Activated T-cell treated with anti-CD3 and anti-CD28 coated beads, Interleukin-2, amount 50 U/mL, for 4 hours (primary cell): Measurements from ENCODE around the gene ARHGAP45. TPM values are rescaled to one million over a fixed set of nuclear protein-coding genes. Genes with fewer than 3 reads are reported as not detected.

Experiments
- ATAC-seq, 2 donors: fragments of 200-7000 bp; cut with Tn5 transposase; one replicate each; pipeline ENCODE4 v1.10.0; 2021
- DNase-seq: peaks from one replicate; pipeline ENCODE4 v3.0.0-alpha.2; 2020
- H3K27me3 Mint-ChIP-seq: one replicate; pipeline ENCODE4 v1.8.0; 2021; ENCODE audit warnings: low read depth, mixed read lengths
- H3K36me3 Mint-ChIP-seq: one replicate; pipeline ENCODE4 v1.8.0; 2022; ENCODE audit warnings: mixed read lengths; ENCODE audit not compliant: insufficient read depth
- H3K4me1 Mint-ChIP-seq: one replicate; pipeline ENCODE4 v1.8.0; 2021; ENCODE audit warnings: low read depth, mixed read lengths
- H3K4me3 Mint-ChIP-seq: one replicate; pipeline ENCODE4 v1.8.0; 2021; ENCODE audit warnings: mild to moderate bottlenecking, moderate library complexity, mixed read lengths
- H3K9me3 Mint-ChIP-seq: one replicate; pipeline ENCODE4 v1.8.0; 2021; ENCODE audit warnings: mixed read lengths
- total RNA-seq, 3 donors: library from RNA; stranded (reverse); gene quantifications; one replicate each; pipeline ENCODE4 v1.2.1, GENCODE V29; 2021

Gene ARHGAP45
- total RNA-seq, 3 donors from 2014 or later: 128 to 133 (median 133) TPM

GRCh38 chr19:1103708-1104310, 36.8 kb downstream of the ARHGAP45 start, which contains the start of gene GPX4:
Gene GPX4, plus strand, starts transcription at chr19:1103994. Its CDS starts 50 bp downstream, at chr19:1104044.
- Mint-ChIP-seq H3K4me3 (peak within 1 kb of the TSS; percentile 74), H3K9me3 (no peaks in the 10 kb centered on the region), H3K36me3 (no peaks in the 10 kb centered on the region), H3K27me3 (no peaks in the 10 kb centered on the region), H3K4me1 (peaks cover 45% of the 10 kb centered on the region)
- DNase-seq: peak; percentile 98
- ATAC-seq: peak; percentile 78

- Mint-ChIP-seq H3K4me3 (peak overlapping the region; percentile 74), H3K9me3 (no peaks in the 10 kb centered on the region), H3K4me1 (peaks cover 38% of the 10 kb centered on the region), H3K36me3 (no peaks in the 10 kb centered on the region), H3K27me3 (no peaks in the 10 kb centered on the region)
- ATAC-seq: peak; percentile 46
- DNase-seq: peak; percentile 68
Observed at GRCh38 chr19:1104311-1105007, 37.5 kb downstream of the ARHGAP45 start.

DNA sequence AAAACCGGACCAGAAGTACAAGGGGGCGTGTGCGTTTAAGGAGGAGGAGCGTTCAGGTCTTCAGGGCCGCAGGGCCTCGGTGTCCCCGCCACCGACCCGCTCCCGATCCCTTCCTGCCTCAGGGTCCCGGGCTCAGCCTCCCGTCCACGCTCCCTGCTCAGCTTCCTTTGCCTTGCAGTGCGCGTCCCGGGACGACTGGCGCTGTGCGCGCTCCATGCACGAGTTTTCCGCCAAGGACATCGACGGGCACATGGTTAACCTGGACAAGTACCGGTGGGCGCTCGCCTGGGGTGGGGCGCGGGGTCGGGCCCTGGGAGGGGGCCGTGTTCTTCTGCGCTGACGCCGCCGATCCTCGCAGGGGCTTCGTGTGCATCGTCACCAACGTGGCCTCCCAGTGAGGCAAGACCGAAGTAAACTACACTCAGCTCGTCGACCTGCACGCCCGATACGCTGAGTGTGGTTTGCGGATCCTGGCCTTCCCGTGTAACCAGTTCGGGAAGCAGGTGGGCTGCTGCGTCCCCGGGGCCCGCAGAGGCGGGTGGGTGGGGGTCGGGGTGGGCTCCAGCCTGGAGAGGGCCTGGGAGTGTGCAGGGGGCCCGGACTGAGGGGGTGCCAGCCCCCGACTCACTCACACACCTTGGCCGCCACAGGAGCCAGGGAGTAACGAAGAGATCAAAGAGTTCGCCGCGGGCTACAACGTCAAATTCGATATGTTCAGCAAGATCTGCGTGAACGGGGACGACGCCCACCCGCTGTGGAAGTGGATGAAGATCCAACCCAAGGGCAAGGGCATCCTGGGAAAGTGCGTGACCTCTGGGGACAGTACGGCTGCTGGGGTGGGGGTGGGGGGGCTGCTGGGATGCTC, 38.3 kb downstream of the ARHGAP45 start:
- no peaks in the 10 kb centered on the region for H3K27me3 Mint-ChIP-seq
- ATAC-seq (peak in 1 of 2 donors; percentile 0), DNase-seq (no peak)
- peaks cover 33% of the 10 kb centered on the region for H3K4me1 Mint-ChIP-seq
- peaks cover 2% of the 10 kb centered on the region for H3K36me3 Mint-ChIP-seq
- peak overlapping the region; percentile 74 for H3K4me3 Mint-ChIP-seq
- H3K9me3 Mint-ChIP-seq: no peaks in the 10 kb centered on the region

DNA sequence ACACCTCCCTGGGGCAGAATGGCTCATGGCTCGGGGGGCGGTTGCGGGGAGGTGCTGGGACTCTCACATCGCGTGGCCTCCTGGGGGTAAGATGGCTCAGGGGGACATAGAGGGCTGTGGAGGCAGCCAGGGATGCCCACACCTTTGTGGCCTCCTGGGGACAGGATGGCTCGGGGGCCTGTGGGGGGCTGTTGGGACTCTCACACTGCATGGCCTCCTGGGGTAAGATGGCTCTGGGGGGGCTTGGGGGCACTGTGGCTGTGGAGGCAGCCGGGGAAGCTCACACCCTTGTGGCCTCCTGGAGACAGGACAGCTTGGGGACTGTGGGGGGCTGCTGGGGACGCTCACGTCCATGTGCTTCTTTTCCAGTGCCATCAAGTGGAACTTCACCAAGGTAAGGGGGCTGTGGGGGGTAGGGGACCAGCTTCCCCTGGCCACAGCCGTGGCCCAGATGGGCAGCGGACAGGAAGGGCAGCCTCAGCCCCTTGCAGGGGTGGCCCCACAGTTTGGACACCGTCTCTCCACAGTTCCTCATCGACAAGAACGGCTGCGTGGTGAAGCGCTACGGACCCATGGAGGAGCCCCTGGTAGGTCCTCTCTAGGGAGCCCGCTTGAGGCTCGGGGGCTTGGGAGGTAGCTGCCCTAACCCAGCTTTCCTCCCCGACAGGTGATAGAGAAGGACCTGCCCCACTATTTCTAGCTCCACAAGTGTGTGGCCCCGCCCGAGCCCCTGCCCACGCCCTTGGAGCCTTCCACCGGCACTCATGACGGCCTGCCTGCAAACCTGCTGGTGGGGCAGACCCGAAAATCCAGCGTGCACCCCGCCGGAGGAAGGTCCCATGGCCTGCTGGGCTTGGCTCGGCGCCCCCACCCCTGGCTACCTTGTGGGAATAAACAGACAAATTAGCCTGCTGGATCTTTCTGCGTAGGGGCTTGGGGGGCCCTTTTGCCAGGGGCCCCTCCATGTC, 39.2 kb downstream of the ARHGAP45 start:
- Mint-ChIP-seq H3K4me1 (peaks cover 31% of the 10 kb centered on the region), H3K4me3 (peak overlapping the region; percentile 48), H3K36me3 (peaks cover 2% of the 10 kb centered on the region), H3K27me3 (no peaks in the 10 kb centered on the region), H3K9me3 (no peaks in the 10 kb centered on the region)
- ATAC-seq (no peak), DNase-seq (no peak)

DNA sequence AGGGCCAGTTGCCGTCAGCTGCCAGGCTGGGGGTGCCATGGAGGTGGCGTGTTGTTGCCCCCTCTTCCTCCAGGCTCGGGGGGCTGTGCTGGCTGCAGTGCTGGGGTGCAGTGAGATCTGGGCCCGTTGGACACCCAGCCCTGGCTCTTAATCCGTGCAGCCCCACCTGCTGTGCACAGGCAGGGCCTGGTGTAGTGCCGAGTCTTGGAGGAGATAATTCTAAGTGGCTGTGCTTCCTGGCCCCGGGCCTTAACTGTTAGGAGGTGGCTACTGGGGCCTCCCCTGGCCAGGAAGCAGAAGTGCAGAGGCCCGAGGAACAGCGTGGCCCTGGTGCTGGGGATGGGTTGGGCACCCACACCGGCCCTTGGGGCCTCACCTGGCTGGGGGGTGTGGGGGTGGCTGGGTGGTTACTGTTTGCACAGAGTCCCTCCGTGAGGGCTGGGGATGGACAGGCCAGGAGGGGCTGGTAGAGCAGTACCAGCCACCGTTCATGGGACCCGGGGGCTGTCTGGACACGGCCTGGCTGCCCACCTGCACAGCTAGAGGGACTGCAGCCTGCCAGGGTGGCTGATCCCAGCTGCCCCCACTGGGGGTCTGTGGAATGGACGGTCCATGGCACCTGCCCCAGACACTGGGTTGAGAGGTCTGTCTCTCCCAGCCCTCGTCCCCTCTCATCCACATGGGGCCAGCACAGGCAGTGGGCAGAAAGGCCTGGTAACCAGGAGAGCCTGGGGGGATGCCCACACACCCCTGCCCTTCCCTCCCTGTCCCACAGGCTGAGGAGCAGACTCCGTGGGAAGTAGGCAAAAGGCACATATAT, 40.1 kb downstream of the ARHGAP45 start:
- no peak for ATAC-seq
- Mint-ChIP-seq H3K36me3 (peaks cover 2% of the 10 kb centered on the region), H3K9me3 (no peaks in the 10 kb centered on the region), H3K4me3 (peak overlapping the region; percentile 40), H3K4me1 (peaks cover 22% of the 10 kb centered on the region), H3K27me3 (no peaks in the 10 kb centered on the region)
- DNase-seq: no peak

DNA sequence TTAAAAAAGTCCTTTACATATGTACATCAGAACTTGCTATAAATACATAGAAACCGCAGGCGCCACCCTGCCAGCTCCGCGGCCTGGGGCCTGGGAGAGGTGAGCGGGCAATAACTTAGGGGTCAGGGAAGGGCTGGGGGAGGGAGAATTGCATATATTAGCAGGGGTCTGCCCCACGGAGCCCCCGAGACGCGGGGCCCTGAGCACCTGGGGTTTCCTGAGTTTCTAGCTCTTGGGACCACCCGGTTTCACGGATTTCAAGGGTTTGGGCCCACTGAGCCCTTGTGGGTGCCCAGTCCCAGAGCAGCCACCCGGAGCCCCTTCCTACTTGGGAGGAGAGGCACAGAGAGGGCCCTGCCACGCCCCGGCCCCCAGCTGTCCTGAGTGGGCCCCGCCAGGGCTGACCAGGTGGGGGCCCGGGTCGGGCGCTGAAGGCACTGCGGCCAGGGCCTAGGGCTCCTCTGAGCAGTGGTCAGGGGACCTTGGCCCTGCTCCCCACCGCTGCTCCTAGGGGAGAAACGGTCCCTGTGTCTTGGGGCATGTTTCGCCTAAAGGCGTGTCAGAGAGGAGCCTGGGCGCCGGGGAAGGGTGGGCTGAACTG, 40.8 kb downstream of the ARHGAP45 start:
- no peak for ATAC-seq
- no peak for DNase-seq
- Mint-ChIP-seq H3K27me3 (no peaks in the 10 kb centered on the region), H3K9me3 (no peaks in the 10 kb centered on the region), H3K36me3 (peaks cover 2% of the 10 kb centered on the region), H3K4me1 (peaks cover 16% of the 10 kb centered on the region), H3K4me3 (no peak overlapping the region)

GRCh38 chr19:1108291-1109031, 41.5 kb downstream of the ARHGAP45 start:
- ATAC-seq (no peak), DNase-seq (no peak)
- peaks cover 2% of the 10 kb centered on the region for H3K36me3 Mint-ChIP-seq
- H3K27me3 Mint-ChIP-seq: no peaks in the 10 kb centered on the region
- no peaks in the 10 kb centered on the region for H3K9me3 Mint-ChIP-seq
- no peak overlapping the region for H3K4me3 Mint-ChIP-seq
- peaks cover 9% of the 10 kb centered on the region for H3K4me1 Mint-ChIP-seq

DNA sequence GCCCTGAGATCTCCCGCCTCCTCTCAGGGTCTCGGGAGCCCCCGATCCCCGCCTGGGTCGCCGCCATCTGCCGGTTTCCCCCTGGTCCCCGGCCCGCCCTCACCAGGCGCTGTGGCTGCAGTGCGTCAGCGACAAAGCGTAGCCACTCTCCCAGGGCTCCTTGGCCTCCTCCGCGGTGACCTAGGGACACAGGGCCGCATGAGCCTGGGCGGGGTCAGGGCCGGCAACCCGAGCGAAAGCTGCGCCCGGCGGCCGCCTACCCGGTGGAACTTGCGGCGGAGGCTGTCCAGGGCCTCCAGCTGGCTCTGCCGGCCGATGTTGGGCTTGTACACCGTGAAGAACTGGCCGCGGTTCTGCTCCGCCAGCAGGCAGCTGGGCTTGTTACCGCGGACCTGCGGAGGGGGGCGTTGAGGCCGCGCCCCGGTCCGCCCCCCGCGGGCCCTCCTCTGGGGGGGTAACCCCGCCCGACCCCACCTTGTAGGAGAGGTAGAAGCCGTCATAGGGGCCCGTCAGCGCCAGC, 42.1 kb downstream of the ARHGAP45 start:
- no peaks in the 10 kb centered on the region for H3K27me3 Mint-ChIP-seq
- H3K36me3 Mint-ChIP-seq: peaks cover 2% of the 10 kb centered on the region
- no peak for DNase-seq
- no peak for ATAC-seq
- H3K4me3 Mint-ChIP-seq: no peak overlapping the region
- no peaks in the 10 kb centered on the region for H3K9me3 Mint-ChIP-seq
- H3K4me1 Mint-ChIP-seq: peaks cover 8% of the 10 kb centered on the region

DNA sequence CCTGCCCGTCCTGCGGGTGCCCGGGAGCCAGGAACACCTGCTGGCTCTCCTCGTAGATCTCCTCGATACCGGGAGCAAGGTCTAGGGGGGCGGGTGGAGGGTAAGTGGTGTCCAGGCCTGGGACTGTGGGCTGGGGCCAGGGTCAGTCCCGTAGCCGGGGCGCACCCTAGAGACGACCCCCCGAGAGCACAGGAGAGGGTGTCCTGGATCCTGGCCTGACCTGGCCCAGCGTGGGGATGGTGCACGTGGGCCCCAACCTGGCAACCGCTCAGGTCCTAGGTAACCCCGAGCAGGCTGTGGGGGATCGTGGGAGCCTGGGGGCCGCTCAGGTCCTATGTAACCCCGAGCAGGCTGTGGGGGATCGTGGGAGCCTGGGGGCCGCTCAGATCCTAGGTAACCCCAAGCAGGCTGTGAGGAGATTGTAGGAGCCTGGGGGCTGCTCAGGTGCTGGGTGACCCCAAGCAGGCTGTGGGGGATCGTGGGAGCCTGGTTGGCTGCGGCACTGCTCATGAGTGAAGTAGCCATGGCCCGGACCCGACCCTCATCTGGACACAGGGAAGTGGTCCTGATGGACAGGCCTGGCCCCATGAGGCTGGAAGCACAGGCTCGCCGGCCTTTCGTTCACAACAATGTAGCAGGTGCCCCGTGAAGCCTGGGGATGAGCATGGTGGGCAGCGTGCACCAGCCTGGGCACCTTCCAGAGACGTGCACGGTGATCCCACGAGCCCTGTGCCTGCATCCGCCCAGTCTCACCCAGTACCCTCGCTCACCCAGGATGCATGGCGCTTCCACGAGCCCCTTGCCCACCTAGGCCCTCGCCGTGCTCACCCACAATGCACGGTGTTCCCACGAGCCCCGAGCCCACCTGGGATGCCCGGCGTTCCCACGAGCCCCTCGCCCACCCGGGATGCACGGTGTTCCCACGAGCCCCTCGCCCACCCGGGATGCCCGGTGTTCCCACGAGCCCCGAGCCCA, 43.0 kb downstream of the ARHGAP45 start:
- no peak for ATAC-seq

GRCh38 chr19:1110809-1111640, 44.1 kb downstream of the ARHGAP45 start:
- Mint-ChIP-seq H3K9me3 (no peaks in the 10 kb centered on the region), H3K36me3 (peaks cover 2% of the 10 kb centered on the region), H3K4me3 (no peak overlapping the region), H3K27me3 (no peaks in the 10 kb centered on the region), H3K4me1 (peaks cover 4% of the 10 kb centered on the region)
- ATAC-seq: no peak
- no peak for DNase-seq

More for the DNA sequence above, 43.0 kb downstream of the ARHGAP45 start:
- Mint-ChIP-seq H3K4me1 (peaks cover 8% of the 10 kb centered on the region), H3K4me3 (no peak overlapping the region), H3K9me3 (no peaks in the 10 kb centered on the region), H3K36me3 (peaks cover 2% of the 10 kb centered on the region), H3K27me3 (no peaks in the 10 kb centered on the region)
- DNase-seq: no peak
